Suprapubic skin (tissue), 3 donors: ENCODE results near the gene POGLUT2.

ENCODE experiments used
- CTCF ChIP-seq, 2 donors: fragments of 200-600 bp in 1 of 2; fragments of 450-650 bp in 1 of 2; sonication (generic) in 1 of 2; IDR thresholded peaks; one replicate each; pipeline ENCODE4 v1.5.1; 2016 to 2019; ENCODE audit warnings: antibody characterized with exemption in 2 of 2, mild to moderate bottlenecking in 1 of 2, moderate library complexity in 1 of 2
- POLR2AphosphoS5 ChIP-seq, 3 donors: sonication (generic); formaldehyde crosslinking; IDR thresholded peaks; one replicate each; pipeline ENCODE4 v1.6.1; 2017; ENCODE audit warnings: antibody characterized with exemption in 3 of 3

- peak in 1 of 2 donors; percentile 78 for TF ChIP-seq CTCF (IDR thresholded peaks at IDR 0.05)
- no peak for TF ChIP-seq POLR2AphosphoS5 (IDR thresholded peaks at IDR 0.05)
These were observed 1.6 kb upstream of the POGLUT2 start for GRCh38 chr13:102800145-102801041.
